Activated naive CD4-positive, alpha-beta T cell treated with Interleukin-2 at 50 U/mL for 16 hours (primary cell): ENCODE results near the gene DAB2IP.

Experiments used
- DNase-seq: peaks from one replicate; pipeline ENCODE4 v3.0.0-alpha.2; 2020

Gene DAB2IP

GRCh38 chr9:121766081-121766683, 114.7 kb downstream of the DAB2IP start:
- DNase-seq: no peak

GRCh38 chr9:121767171-121767769, 115.8 kb downstream of the DAB2IP start:
- DNase-seq: no peak

GRCh38 chr9:121768416-121769015, 117.1 kb downstream of the DAB2IP start:
- no peak for DNase-seq

DNA sequence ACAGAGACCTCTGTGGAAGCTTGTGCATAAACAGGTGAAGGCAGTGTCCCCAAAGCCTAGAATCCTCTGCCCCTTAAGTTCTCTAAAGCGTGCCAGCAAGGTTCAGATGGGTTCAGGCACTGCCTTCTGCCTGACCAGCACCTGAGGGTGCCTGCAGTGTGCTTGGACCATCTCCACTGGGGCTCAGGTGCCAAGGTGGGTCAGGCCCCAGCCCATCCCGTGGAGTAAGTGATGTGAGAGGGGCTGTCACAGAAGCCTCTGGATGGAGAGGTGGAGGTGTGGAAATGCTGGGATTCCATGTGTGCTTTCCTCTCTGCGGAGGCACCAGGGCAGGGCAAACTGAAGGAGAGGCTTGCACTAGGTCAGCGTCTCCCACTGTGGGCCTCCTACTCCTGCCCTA, 118.5 kb downstream of the DAB2IP start:
- no peak for DNase-seq

DNA sequence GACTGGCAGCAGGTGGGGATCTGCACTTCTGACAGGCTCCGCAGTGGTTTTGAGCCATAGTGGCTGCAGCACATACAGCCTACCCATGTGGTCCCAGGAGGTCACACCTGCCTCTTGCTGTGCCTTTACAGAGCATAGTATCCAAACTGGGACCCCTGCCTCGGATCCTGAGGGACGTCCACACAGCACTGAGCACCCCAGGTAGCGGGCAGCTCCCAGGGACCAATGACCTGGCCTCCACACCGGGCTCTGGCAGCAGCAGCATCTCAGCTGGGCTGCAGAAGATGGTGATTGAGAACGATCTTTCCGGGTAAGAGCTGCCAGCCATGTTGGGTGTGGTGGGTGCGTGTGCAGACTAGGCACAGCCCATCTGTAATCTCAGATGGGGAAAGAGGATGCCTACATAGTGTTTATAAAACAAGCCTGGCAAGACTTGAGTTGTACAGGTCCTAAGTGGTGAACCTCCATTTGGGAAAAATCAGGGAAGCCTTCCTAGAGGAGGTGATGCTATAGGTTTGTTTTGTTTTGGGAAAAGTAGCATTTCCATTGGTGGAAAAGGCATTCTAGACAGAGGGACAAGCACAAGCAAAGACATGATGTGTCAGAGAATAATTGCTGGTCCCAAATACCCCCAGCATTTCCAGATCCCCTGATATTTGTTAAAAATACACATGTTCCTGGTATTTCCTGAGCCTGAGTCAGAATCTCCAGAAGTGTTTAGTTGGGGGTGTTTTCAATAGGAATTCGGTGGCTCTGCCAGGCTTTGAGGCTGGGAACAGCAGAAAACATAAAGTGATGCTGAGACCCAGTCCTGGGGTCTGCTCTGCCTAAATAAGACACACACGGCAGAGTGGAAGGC, 119.2 kb downstream of the DAB2IP start:
- DNase-seq: no peak

GRCh38 chr9:121771418-121771817, 120.0 kb downstream of the DAB2IP start:
- DNase-seq: no peak

- DNase-seq: no peak
Measured at GRCh38 chr9:121771851-121772599, 120.6 kb downstream of the DAB2IP start.

DNA sequence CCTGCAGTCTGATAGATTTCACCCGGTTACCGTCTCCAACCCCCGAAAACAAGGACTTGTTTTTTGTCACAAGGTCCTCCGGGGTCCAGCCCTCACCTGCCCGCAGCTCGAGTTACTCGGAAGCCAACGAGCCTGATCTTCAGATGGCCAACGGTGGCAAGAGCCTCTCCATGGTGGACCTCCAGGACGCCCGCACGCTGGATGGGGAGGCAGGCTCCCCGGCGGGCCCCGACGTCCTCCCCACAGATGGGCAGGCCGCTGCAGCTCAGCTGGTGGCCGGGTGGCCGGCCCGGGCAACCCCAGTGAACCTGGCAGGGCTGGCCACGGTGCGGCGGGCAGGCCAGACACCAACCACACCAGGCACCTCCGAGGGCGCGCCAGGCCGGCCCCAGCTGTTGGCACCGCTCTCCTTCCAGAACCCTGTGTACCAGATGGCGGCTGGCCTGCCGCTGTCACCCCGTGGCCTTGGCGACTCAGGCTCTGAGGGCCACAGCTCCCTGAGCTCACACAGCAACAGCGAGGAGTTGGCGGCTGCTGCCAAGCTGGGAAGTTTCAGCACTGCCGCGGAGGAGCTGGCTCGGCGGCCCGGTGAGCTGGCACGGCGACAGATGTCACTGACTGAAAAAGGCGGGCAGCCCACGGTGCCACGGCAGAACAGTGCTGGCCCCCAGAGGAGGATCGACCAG, 121.3 kb downstream of the DAB2IP start:
- DNase-seq: no peak

GRCh38 chr9:121773286-121773953, 122.0 kb downstream of the DAB2IP start:
- no peak for DNase-seq

GRCh38 chr9:121773954-121774714, 122.7 kb downstream of the DAB2IP start:
- DNase-seq: no peak

DNA sequence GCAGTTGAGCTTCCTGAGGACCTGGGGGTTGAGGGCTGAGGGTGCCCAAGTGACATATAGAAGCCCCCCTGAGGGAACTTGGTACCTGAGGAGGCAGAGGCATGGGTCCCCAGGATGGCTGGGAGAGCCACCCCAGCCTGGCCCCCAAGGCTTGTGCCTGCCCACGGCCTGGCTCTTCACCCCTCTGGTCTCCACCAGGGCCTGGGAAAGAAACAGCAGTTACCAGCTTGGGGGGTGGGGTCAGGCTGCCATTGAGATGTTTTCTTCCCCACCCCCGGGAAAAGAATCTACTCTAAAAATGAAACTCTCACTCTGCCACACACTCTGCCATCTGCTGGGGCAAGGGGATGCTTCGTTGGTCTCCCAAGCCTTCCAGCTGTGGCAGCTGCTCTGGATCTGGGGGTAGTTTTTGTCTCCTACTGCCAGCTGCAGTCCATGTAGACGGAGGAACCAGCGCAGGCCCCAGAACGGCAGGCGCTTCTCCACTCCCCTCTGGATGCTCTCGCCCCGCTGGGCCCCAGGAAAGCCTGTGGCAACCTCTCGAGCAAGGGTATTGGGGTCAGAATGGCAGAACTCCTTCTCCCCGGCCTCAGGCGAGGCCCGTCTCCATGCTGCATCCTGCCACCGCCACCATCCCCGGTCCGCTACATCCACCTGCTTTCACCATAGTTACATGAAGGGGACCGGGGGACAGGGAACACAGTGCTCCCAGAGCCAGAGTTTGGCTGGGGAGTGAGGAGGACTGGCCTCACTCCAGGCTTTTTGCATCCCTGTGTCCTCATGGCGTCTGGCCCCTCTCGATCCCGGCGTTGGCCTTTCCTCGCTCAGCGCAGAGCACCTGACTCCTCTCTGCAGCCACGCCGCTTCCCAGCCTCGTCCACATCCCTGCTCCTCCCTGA, 123.5 kb downstream of the DAB2IP start:
- no peak for DNase-seq

DNA sequence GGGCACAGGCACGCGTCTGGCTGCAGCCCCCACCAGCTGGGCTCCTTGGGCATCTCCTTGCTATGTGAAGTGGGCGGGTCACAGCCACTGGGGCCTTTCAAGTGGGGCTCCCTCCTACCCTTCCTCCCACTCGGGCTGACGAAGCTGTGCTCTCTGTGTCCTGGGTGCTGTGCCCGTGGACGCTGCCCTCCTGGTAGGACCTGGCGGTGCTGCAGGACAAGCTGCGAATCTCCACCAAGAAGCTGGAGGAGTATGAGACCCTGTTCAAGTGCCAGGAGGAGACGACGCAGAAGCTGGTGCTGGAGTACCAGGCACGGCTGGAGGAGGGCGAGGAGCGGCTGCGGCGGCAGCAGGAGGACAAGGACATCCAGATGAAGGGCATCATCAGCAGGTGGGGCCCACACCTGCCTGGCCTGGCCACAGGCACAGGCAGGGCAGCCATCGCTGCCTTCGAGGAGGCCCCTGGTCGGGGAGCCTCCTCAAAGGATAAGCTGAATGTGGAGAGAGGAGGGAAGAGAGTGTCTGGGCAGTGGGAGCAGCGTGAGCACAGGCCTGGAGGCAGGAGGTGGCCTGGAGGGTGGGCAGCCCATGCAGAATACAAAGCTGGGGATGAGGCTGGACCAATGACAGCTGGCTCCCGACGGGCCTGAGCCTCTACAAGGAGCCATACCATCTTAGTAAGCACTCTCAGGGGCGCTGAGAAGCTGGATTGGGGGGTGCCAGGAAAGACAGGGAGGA, 124.7 kb downstream of the DAB2IP start:
- DNase-seq: no peak

DNA sequence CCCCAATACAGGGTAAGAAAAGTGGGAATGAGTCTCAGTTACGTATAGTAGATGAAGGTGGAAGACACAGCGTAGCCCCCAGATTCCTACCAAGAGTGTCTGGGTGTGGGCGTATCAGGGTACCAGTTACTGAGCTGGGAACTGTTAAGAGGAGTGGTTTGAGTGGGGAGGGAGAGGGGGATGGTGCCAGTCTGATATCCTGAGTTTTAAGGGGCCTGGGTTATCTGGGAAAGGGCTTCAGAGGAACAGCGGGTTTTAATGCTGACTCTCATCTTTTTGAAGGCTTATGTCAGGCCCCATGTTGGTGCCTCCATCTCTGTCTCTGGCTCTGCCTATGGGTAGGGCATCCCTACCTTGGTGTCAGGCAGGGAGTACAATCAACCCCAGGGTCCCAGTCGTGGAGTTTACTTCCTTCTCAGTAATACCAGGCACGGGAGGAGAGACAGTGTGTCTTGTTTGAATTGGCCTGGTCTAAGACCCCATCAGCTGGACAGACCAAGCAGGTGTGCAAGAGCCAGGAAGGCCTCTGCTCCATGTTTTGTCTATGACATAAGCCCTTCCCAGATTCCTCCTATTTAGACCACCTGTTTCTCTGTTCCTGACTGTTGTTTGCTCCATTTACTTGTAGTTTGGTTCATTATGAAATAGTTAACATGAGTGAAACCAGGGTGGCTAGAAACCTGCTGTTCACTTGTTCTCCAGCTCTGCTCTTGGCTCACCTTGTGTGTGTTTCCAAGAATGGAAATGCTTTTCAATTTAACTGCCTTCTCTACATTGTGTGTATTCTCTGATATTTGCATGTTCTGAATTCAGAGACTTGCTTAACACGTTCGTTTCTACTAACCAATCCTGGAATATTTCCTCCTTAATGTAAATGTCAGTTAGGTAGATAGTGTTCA, 125.6 kb downstream of the DAB2IP start:
- DNase-seq: no peak

GRCh38 chr9:121778252-121779225, 127.1 kb downstream of the DAB2IP start:
- DNase-seq: no peak

DNA sequence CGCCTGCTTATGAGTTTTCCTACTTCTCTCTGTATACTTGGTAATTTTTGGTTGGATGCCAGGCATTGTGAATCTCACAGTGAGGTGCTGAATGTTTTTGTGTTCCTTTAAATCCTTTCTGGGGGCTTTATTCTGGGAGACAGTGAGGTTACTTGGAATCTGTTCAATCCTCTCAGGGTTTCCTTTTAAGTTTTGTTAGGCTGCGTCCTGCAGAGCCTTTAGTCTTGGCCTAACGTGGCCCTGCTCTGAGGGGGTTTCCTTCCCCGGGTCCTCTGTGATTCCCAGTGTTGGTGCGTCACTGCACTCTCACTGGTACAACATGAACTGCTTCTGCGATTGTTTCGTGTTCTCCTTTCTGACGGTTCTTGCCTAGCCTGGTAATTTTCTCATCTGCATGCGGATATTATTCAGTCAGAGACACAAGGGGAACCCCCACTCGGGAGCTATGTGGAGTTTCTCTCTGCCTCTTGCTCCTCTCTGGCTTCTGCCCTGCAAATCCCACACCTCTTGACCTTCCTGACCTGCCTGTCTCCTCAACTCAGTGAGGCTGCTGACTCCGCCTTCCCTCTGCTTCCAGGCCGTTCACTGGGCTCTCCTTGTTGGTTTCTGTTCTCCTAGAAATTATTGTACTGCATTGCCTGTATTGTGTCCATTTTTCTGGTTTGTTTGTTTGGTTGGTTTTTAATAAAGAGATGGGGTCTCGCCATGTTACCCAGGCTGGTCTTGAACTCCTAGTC, 128.1 kb downstream of the DAB2IP start:
- DNase-seq: no peak
